Loucy (cell line): ENCODE data around the gene PHACTR2.

Experiments used
- H2AFZ ChIP-seq: fragments of 200-600 bp; sonication (generic); 2 replicates; pipeline ENCODE4 v1.6.0; 2016; ENCODE audit warnings: antibody characterized with exemption, mild to moderate bottlenecking, low read length, moderate library complexity
- H3F3A ChIP-seq: fragments of 200-600 bp; 2 replicates; pipeline ENCODE4 v1.6.0; 2016; ENCODE audit warnings: antibody characterized with exemption, low read depth, mild to moderate bottlenecking
- H3K27me3 ChIP-seq: fragments of 200-600 bp; sonication (generic); 2 replicates; pipeline ENCODE4 v1.6.1; 2014; ENCODE audit warnings: low read length, mild to moderate bottlenecking; ENCODE audit not compliant: insufficient read depth, poor library complexity, severe bottlenecking
- H3K36me3 ChIP-seq: fragments of 200-600 bp; sonication (generic); 2 replicates; pipeline ENCODE4 v1.6.1; 2016; ENCODE audit warnings: low read length; ENCODE audit not compliant: insufficient read depth
- H3K4me1 ChIP-seq: fragments of 200-600 bp; sonication (generic); 2 replicates; pipeline ENCODE4 v1.5.1; 2014; ENCODE audit warnings: low read length, mild to moderate bottlenecking; ENCODE audit not compliant: insufficient read depth, poor library complexity, severe bottlenecking
- H3K4me2 ChIP-seq: fragments of 200-600 bp; sonication (generic); 2 replicates; pipeline ENCODE4 v1.6.0; 2014; ENCODE audit warnings: antibody characterized with exemption, low read length, low read depth, mild to moderate bottlenecking; ENCODE audit not compliant: poor library complexity, severe bottlenecking
- H3K4me3 ChIP-seq: fragments of 200-600 bp; sonication (generic); 2 replicates; pipeline ENCODE4 v1.5.1; 2014; ENCODE audit warnings: low read length, mild to moderate bottlenecking, mixed read lengths; ENCODE audit not compliant: poor library complexity, severe bottlenecking
- H3K79me2 ChIP-seq: fragments of 200-600 bp; sonication (generic); 2 replicates; pipeline ENCODE4 v1.6.1; 2014; ENCODE audit warnings: low read length; ENCODE audit not compliant: insufficient read depth
- H3K9ac ChIP-seq: fragments of 200-600 bp; sonication (generic); 2 replicates; pipeline ENCODE4 v1.6.0; 2014; ENCODE audit warnings: mild to moderate bottlenecking, low read depth, low read length, moderate library complexity; ENCODE audit not compliant: poor library complexity, severe bottlenecking
- H3K9me2 ChIP-seq: fragments of 200-600 bp; sonication (generic); replicated peaks from 2 replicates; pipeline ENCODE4 v1.6.1; 2016; ENCODE audit warnings: low read depth, low read length, mixed read lengths
- H3K9me3 ChIP-seq: fragments of 200-600 bp; sonication (generic); 2 replicates; pipeline ENCODE4 v1.6.1; 2014; ENCODE audit warnings: mild to moderate bottlenecking, antibody characterized with exemption, low read length, low read depth; ENCODE audit not compliant: insufficient read depth
- H4K20me1 ChIP-seq: fragments of 200-600 bp; sonication (generic); 2 replicates; pipeline ENCODE4 v1.6.0; 2014; ENCODE audit warnings: antibody characterized with exemption, low read length, mild to moderate bottlenecking; ENCODE audit not compliant: insufficient read depth, poor library complexity, severe bottlenecking
- EZH2phosphoT487 ChIP-seq: fragments of 200-600 bp; IDR thresholded peaks from 2 replicates; pipeline ENCODE4 v1.6.1; 2018; ENCODE audit warnings: antibody characterized with exemption, mild to moderate bottlenecking, moderate library complexity, borderline replicate concordance
- TF ChIP-seq, protein P1 (sequence below): fragments of 200-600 bp; sonication (generic); conservative IDR thresholded peaks from 2 replicates; pipeline ENCODE4 v1.5.1; 2014; ENCODE audit warnings: mild to moderate bottlenecking, antibody characterized with exemption, low read length

PHACTR2 gene

DNA sequence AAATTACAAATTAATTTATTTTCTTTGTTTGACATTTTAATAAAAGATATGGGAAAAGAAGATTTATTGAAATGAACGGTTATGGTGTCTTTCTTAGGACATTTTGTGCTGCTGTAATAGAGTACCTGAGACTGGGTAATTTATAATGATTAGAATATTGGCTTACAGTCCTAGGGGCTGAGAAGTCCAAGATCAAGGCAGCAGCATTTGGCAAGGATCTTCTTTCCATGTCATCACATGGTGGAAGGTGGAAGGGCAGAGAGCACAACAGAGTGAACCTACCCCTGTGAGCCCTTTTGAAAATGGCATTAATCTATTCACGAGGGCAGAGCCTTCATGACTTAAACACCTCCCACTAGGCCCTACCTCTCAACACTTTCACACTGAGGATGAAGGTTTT, 89.7 kb downstream of the PHACTR2 start:
- Histone ChIP-seq H2AFZ (no peak overlapping the region), H3K4me3 (no peak overlapping the region), H3K79me2 (no peaks in the 10 kb centered on the region), H3K9me3 (no peaks in the 10 kb centered on the region), H3K27me3 (no peaks in the 10 kb centered on the region), H3K4me2 (no peak overlapping the region), H3F3A (no peaks in the 10 kb centered on the region), H3K9me2 (no peaks in the 10 kb centered on the region), H4K20me1 (no peaks in the 10 kb centered on the region), H3K4me1 (no peaks in the 10 kb centered on the region), H3K36me3 (no peaks in the 10 kb centered on the region), H3K9ac (no peak overlapping the region)
- TF ChIP-seq, protein P1, sequence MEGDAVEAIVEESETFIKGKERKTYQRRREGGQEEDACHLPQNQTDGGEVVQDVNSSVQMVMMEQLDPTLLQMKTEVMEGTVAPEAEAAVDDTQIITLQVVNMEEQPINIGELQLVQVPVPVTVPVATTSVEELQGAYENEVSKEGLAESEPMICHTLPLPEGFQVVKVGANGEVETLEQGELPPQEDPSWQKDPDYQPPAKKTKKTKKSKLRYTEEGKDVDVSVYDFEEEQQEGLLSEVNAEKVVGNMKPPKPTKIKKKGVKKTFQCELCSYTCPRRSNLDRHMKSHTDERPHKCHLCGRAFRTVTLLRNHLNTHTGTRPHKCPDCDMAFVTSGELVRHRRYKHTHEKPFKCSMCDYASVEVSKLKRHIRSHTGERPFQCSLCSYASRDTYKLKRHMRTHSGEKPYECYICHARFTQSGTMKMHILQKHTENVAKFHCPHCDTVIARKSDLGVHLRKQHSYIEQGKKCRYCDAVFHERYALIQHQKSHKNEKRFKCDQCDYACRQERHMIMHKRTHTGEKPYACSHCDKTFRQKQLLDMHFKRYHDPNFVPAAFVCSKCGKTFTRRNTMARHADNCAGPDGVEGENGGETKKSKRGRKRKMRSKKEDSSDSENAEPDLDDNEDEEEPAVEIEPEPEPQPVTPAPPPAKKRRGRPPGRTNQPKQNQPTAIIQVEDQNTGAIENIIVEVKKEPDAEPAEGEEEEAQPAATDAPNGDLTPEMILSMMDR, result no peak
- TF ChIP-seq EZH2phosphoT487, result no peak

DNA sequence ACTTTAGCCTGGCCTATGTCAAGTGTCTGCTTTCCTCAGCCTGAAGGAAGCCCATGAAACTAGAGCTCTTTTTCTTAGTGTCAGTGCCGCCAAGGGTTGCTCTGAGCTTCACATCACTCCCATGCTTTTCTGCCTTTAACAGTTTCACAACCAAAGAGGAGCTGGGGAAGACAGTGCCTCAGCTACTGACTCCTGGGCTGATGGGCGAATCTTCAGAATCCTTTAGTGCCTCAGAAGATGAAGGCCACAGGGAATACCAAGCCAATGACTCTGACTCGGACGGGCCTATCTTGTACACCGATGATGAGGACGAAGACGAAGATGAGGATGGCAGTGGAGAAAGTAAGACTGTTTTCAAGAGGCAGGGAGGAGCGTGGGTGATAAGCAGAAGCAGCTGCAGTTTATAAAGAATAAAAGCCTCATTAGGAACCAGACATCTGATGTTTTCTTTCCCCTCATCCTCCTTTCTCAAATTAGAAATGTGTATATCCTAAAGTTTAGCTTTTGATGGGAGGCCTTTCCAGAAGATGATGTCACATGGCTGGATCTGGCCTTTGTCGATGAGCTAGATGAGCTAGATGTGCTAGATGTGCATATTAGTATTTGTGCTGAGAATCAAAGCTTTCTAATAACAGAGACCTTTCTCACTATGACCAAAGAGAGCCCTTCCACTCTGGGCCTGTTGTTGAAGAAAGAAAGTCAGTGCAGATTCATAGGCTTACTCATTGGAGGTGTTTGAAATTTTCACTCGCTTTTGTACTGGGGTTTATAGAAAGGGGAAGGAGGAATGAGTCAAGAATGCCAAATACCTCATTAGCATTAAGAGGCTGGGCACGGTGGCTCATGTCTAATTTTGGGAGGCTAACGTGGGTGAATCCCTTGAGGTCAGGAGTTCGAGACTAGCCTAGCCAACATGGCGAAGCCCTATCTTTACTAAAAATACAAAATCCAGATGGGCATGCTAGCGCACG, 94.6 kb downstream of the PHACTR2 start:
- no peaks in the 10 kb centered on the region for H3K4me1 ChIP-seq
- no peak overlapping the region for H3K4me3 ChIP-seq
- H4K20me1 ChIP-seq, result no peaks in the 10 kb centered on the region
- H3F3A ChIP-seq, result no peaks in the 10 kb centered on the region
- no peak overlapping the region for H3K9ac ChIP-seq
- no peak overlapping the region for H2AFZ ChIP-seq
- H3K36me3 ChIP-seq, result peaks cover 8% of the 10 kb centered on the region; the same call in 1 of the 2 replicates
- no peaks in the 10 kb centered on the region for H3K79me2 ChIP-seq
- H3K9me2 ChIP-seq, result no peaks in the 10 kb centered on the region
- no peaks in the 10 kb centered on the region for H3K27me3 ChIP-seq
- no peaks in the 10 kb centered on the region for H3K9me3 ChIP-seq
- H3K4me2 ChIP-seq, result no peak overlapping the region
- TF ChIP-seq, protein P1, result no peak
- TF ChIP-seq EZH2phosphoT487, result no peak

DNA sequence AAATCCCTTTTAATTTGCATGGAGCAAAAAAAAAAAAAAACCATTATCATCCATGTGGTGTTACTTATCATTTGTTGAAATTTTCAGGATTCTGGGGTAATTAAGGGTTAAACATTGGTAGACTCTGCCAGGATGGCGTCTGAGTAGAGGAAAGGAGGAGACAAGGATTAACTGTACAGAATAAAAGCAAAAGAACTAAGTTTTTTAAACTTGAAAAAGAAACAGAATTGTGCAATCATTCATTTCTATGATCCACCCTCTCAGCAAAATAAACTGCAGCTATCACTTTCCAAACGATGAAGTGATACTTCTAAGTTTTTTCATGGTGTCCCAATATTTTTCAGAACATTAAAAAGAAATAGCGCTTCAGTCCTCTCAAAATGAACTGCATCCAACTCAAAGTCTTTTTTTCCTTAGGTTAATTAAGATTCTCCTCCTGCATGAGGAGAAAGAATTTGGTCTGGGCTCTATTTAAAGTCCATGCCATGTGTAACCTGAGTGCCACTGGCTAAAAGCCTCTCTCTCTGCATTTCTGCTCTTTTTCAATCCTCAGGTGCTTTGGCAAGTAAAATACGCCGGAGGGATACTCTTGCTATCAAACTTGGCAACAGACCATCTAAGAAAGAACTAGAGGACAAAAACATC, 95.9 kb downstream of the PHACTR2 start:
- TF ChIP-seq EZH2phosphoT487, result no peak
- TF ChIP-seq, protein P1, result no peak
- H3K79me2 ChIP-seq, result no peaks in the 10 kb centered on the region
- no peaks in the 10 kb centered on the region for H4K20me1 ChIP-seq
- H3K4me2 ChIP-seq, result no peak overlapping the region
- no peaks in the 10 kb centered on the region for H3K27me3 ChIP-seq
- H3K9ac ChIP-seq, result no peak overlapping the region
- H3K4me1 ChIP-seq, result no peaks in the 10 kb centered on the region
- no peaks in the 10 kb centered on the region for H3F3A ChIP-seq
- H3K36me3 ChIP-seq, result peaks cover 8% of the 10 kb centered on the region; the same call in 1 of the 2 replicates
- no peak overlapping the region for H3K4me3 ChIP-seq
- no peaks in the 10 kb centered on the region for H3K9me2 ChIP-seq
- H2AFZ ChIP-seq, result no peak overlapping the region
- H3K9me3 ChIP-seq, result no peaks in the 10 kb centered on the region
